GM23338 (cell line): ENCODE data around the gene MYLK. TPM values are rescaled to one million over a fixed set of nuclear protein-coding genes. Genes with fewer than 3 reads are reported as not detected.

Source experiments
- ATAC-seq: fragments of 200-7000 bp; cut with Tn5 transposase; 3 replicates; pipeline ENCODE4 v1.9.1; 2020
- DNase-seq: peaks from one replicate; pipeline ENCODE4 v3.0.0-alpha.2; 2015; ENCODE audit warnings: low spot score
- H2AFZ ChIP-seq: fragments of 200-600 bp; sonication (generic); 2 replicates; pipeline ENCODE4 v1.8.0; 2016; ENCODE audit warnings: antibody characterized with exemption, mild to moderate bottlenecking, moderate library complexity
- H3F3A ChIP-seq: fragments of 200-600 bp; sonication (generic); replicated peaks from 2 replicates; pipeline ENCODE4 v1.8.0; 2017; ENCODE audit warnings: antibody characterized with exemption, mixed run types, low read depth
- H3K27ac ChIP-seq: fragments of 200-600 bp; sonication (generic); 2 replicates; pipeline ENCODE4 v1.6.1; 2016; ENCODE audit warnings: low read depth
- H3K27me3 ChIP-seq: fragments of 200-600 bp; sonication (generic); 2 replicates; pipeline ENCODE4 v1.8.0; 2016; ENCODE audit warnings: mild to moderate bottlenecking, mixed run types, moderate library complexity; ENCODE audit not compliant: insufficient read depth
- H3K36me3 ChIP-seq: fragments of 200-600 bp; sonication (generic); 2 replicates; pipeline ENCODE4 v1.8.0; 2016; ENCODE audit warnings: mild to moderate bottlenecking; ENCODE audit not compliant: insufficient read depth
- H3K4me1 ChIP-seq: fragments of 200-600 bp; sonication (generic); 2 replicates; pipeline ENCODE4 v1.8.0; 2016; ENCODE audit warnings: mild to moderate bottlenecking, moderate library complexity; ENCODE audit not compliant: insufficient read depth
- H3K4me2 ChIP-seq: fragments of 200-600 bp; sonication (generic); 2 replicates; pipeline ENCODE4 v1.7.1; 2017; ENCODE audit warnings: mixed run types
- H3K4me3 ChIP-seq: fragments of 200-600 bp; sonication (generic); 2 replicates; pipeline ENCODE4 v1.6.1; 2016; ENCODE audit warnings: mixed run types
- H3K79me2 ChIP-seq: fragments of 200-600 bp; sonication (generic); replicated peaks from 2 replicates; pipeline ENCODE4 v1.8.0; 2017; ENCODE audit warnings: mild to moderate bottlenecking; ENCODE audit not compliant: insufficient read depth
- H3K9me2 ChIP-seq: fragments of 200-600 bp; sonication (generic); 2 replicates; pipeline ENCODE4 v1.8.0; 2017; ENCODE audit not compliant: insufficient read depth
- H4K20me1 ChIP-seq: fragments of 200-600 bp; sonication (generic); replicated peaks from 2 replicates; pipeline ENCODE4 v1.8.0; 2017; ENCODE audit warnings: mild to moderate bottlenecking; ENCODE audit not compliant: insufficient read depth
- H3K27ac Mint-ChIP-seq: 2 replicates; pipeline ENCODE4 v1.8.0; 2020; ENCODE audit warnings: inconsistent platforms, mild to moderate bottlenecking, moderate library complexity, mixed read lengths
- H3K27me3 Mint-ChIP-seq: 3 replicates; pipeline ENCODE4 v1.8.0; 2022; ENCODE audit warnings: low read depth, mild to moderate bottlenecking, moderate library complexity, mixed read lengths, inconsistent platforms; ENCODE audit not compliant: insufficient read depth, poor library complexity
- H3K36me3 Mint-ChIP-seq: 3 replicates; pipeline ENCODE4 v1.8.0; 2021; ENCODE audit warnings: low read depth, mild to moderate bottlenecking, inconsistent platforms, moderate library complexity, mixed read lengths
- H3K4me1 Mint-ChIP-seq: 3 replicates; pipeline ENCODE4 v1.8.0; 2020; ENCODE audit warnings: mild to moderate bottlenecking, inconsistent platforms, mixed read lengths
- H3K4me3 Mint-ChIP-seq: 3 replicates; pipeline ENCODE4 v1.8.0; 2021; ENCODE audit warnings: moderate library complexity, mild to moderate bottlenecking, inconsistent platforms, mixed read lengths
- H3K9me3 Mint-ChIP-seq: 3 replicates; pipeline ENCODE4 v1.8.0; 2020; ENCODE audit warnings: moderate library complexity, mild to moderate bottlenecking, inconsistent platforms, mixed read lengths
- CREB1 ChIP-seq: fragments of 250-450 bp; sonication (Bioruptor Pico); IDR thresholded peaks from 2 replicates; pipeline ENCODE4 v1.5.0; 2020; ENCODE audit warnings: low read depth, mild to moderate bottlenecking, moderate library complexity
- EZH2 ChIP-seq: fragments of 200-600 bp; sonication (generic); IDR thresholded peaks from one replicate; pipeline ENCODE4 v1.8.0; 2017; ENCODE audit warnings: antibody characterized with exemption, mild to moderate bottlenecking, low read depth; ENCODE audit not compliant: unreplicated experiment
- EZH2phosphoT487 ChIP-seq: fragments of 200-600 bp; sonication (generic); IDR thresholded peaks from one replicate; pipeline ENCODE4 v1.8.1; 2018; ENCODE audit warnings: antibody characterized with exemption; ENCODE audit not compliant: unreplicated experiment
- JUNB ChIP-seq: IDR thresholded peaks from one replicate; pipeline ENCODE4 v1.6.1; 2016; ENCODE audit warnings: antibody characterized with exemption; ENCODE audit not compliant: unreplicated experiment
- NANOG ChIP-seq: IDR thresholded peaks from 2 replicates; pipeline ENCODE4 v1.6.1; 2016; ENCODE audit warnings: antibody characterized with exemption, borderline replicate concordance
- POLR2AphosphoS5 ChIP-seq: IDR thresholded peaks from 2 replicates; pipeline ENCODE4 v1.6.1; 2016; ENCODE audit warnings: antibody characterized with exemption, low read depth
- STAT1 ChIP-seq: IDR thresholded peaks from one replicate; pipeline ENCODE4 v1.6.1; 2016; ENCODE audit warnings: antibody characterized with exemption; ENCODE audit not compliant: unreplicated experiment
- ZNF114 ChIP-seq: fragments of 250-450 bp; sonication (Bioruptor Pico); IDR thresholded peaks from 2 replicates; pipeline ENCODE4 v1.5.0; 2020; ENCODE audit warnings: mild to moderate bottlenecking, moderate library complexity
- ZNF331 ChIP-seq: fragments of 250-450 bp; sonication (Bioruptor Pico); IDR thresholded peaks from 2 replicates; pipeline ENCODE4 v1.5.0; 2020; ENCODE audit warnings: low read depth, mild to moderate bottlenecking, moderate library complexity
- polyA plus RNA-seq: library from polyadenylated mRNA; unstranded; fragments of >200 nt; fragmentation: Nextera tagmentation; extraction: Ambion mirVana; gene quantifications from 2 replicates; pipeline ENCODE4 v1.2.1, GENCODE V29; 2016
- total RNA-seq: library from RNA; depleted of rRNA; stranded (reverse); fragments of >200 nt; shearing (Covaris generic); gene quantifications from 2 replicates; pipeline ENCODE4 v1.2.3, GENCODE V29; 2014
- TF ChIP-seq, protein P1 (sequence below): IDR thresholded peaks from one replicate; pipeline ENCODE4 v1.6.1; 2018; ENCODE audit warnings: antibody characterized with exemption; ENCODE audit not compliant: unreplicated experiment
- TF ChIP-seq, protein P2 (sequence below): IDR thresholded peaks from 2 replicates; pipeline ENCODE4 v1.6.1; 2016; ENCODE audit warnings: antibody characterized with exemption
- TF ChIP-seq, protein P3 (sequence below), 2 experiments: fragments of 200-600 bp in 1 of 2; sonication (generic) in 1 of 2; conservative IDR thresholded peaks; 2 replicates each; pipeline versions ENCODE4 v1.5.1 to v1.6.1; 2016 to 2017; ENCODE audit warnings: antibody characterized with exemption in 2 of 2, low read depth in 2 of 2, mild to moderate bottlenecking in 2 of 2, moderate library complexity in 1 of 2
- TF ChIP-seq, protein P4 (sequence below): fragments of 250-450 bp; sonication (Bioruptor Pico); IDR thresholded peaks from 2 replicates; pipeline ENCODE4 v1.5.0; 2020; ENCODE audit warnings: mild to moderate bottlenecking, moderate library complexity

MYLK gene
- total and polyA plus RNA-seq, 2 experiments from 2014 or later: 11.5 to 17.9 TPM

DNA sequence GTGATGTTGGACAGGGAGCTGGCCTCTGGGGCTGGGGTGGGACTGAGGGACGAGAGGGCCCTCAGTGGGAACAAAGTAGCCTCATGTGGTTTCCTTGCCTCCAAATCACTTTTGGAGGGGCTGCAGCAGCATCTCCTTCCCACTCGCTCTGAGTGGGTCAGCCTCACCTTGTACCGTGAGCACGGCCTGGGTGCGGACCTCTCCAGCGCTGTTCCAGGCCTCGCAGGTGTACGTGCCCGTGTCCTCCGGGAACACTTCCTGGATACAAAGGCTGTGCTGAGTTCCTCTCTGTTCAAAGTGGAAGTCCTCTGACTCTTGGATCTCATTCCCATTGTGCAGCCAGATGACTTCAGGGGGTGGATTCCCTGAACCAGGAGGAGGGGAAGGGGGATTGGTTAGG lies 175.6 kb downstream of the MYLK start:
- H3K4me3 Mint-ChIP-seq: no peak overlapping the region
- H3K27me3 ChIP-seq: no peaks in the 10 kb centered on the region
- H3K27ac Mint-ChIP-seq: no peak overlapping the region
- H3K9me2 ChIP-seq: no peaks in the 10 kb centered on the region
- H3K4me1 Mint-ChIP-seq: peaks cover 14% of the 10 kb centered on the region; the same call in 2 of the 3 replicates
- DNase-seq: no peak
- no peak overlapping the region for H3K4me2 ChIP-seq
- H2AFZ ChIP-seq: no peak overlapping the region
- peaks cover 2% of the 10 kb centered on the region for H3K27me3 Mint-ChIP-seq
- H3K36me3 ChIP-seq: no peaks in the 10 kb centered on the region
- H4K20me1 ChIP-seq: no peaks in the 10 kb centered on the region
- TF ChIP-seq POLR2AphosphoS5 (no peak), ZNF331 (CRISPR knock-in tag) (no peak), NANOG (no peak), EZH2 (no peak), CREB1 (CRISPR knock-in tag) (no peak), JUNB (no peak), ZNF114 (no peak), STAT1 (no peak), EZH2phosphoT487 (no peak)
- TF ChIP-seq, protein P1, sequence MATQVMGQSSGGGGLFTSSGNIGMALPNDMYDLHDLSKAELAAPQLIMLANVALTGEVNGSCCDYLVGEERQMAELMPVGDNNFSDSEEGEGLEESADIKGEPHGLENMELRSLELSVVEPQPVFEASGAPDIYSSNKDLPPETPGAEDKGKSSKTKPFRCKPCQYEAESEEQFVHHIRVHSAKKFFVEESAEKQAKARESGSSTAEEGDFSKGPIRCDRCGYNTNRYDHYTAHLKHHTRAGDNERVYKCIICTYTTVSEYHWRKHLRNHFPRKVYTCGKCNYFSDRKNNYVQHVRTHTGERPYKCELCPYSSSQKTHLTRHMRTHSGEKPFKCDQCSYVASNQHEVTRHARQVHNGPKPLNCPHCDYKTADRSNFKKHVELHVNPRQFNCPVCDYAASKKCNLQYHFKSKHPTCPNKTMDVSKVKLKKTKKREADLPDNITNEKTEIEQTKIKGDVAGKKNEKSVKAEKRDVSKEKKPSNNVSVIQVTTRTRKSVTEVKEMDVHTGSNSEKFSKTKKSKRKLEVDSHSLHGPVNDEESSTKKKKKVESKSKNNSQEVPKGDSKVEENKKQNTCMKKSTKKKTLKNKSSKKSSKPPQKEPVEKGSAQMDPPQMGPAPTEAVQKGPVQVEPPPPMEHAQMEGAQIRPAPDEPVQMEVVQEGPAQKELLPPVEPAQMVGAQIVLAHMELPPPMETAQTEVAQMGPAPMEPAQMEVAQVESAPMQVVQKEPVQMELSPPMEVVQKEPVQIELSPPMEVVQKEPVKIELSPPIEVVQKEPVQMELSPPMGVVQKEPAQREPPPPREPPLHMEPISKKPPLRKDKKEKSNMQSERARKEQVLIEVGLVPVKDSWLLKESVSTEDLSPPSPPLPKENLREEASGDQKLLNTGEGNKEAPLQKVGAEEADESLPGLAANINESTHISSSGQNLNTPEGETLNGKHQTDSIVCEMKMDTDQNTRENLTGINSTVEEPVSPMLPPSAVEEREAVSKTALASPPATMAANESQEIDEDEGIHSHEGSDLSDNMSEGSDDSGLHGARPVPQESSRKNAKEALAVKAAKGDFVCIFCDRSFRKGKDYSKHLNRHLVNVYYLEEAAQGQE: no peak
- TF ChIP-seq, protein P2, sequence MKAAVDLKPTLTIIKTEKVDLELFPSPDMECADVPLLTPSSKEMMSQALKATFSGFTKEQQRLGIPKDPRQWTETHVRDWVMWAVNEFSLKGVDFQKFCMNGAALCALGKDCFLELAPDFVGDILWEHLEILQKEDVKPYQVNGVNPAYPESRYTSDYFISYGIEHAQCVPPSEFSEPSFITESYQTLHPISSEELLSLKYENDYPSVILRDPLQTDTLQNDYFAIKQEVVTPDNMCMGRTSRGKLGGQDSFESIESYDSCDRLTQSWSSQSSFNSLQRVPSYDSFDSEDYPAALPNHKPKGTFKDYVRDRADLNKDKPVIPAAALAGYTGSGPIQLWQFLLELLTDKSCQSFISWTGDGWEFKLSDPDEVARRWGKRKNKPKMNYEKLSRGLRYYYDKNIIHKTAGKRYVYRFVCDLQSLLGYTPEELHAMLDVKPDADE: no peak
- TF ChIP-seq, protein P3, sequence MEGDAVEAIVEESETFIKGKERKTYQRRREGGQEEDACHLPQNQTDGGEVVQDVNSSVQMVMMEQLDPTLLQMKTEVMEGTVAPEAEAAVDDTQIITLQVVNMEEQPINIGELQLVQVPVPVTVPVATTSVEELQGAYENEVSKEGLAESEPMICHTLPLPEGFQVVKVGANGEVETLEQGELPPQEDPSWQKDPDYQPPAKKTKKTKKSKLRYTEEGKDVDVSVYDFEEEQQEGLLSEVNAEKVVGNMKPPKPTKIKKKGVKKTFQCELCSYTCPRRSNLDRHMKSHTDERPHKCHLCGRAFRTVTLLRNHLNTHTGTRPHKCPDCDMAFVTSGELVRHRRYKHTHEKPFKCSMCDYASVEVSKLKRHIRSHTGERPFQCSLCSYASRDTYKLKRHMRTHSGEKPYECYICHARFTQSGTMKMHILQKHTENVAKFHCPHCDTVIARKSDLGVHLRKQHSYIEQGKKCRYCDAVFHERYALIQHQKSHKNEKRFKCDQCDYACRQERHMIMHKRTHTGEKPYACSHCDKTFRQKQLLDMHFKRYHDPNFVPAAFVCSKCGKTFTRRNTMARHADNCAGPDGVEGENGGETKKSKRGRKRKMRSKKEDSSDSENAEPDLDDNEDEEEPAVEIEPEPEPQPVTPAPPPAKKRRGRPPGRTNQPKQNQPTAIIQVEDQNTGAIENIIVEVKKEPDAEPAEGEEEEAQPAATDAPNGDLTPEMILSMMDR (conservative IDR thresholded peaks at IDR 0.05; ENCODE audit: low read depth in 2 of 2): no peak
- TF ChIP-seq, protein P4, sequence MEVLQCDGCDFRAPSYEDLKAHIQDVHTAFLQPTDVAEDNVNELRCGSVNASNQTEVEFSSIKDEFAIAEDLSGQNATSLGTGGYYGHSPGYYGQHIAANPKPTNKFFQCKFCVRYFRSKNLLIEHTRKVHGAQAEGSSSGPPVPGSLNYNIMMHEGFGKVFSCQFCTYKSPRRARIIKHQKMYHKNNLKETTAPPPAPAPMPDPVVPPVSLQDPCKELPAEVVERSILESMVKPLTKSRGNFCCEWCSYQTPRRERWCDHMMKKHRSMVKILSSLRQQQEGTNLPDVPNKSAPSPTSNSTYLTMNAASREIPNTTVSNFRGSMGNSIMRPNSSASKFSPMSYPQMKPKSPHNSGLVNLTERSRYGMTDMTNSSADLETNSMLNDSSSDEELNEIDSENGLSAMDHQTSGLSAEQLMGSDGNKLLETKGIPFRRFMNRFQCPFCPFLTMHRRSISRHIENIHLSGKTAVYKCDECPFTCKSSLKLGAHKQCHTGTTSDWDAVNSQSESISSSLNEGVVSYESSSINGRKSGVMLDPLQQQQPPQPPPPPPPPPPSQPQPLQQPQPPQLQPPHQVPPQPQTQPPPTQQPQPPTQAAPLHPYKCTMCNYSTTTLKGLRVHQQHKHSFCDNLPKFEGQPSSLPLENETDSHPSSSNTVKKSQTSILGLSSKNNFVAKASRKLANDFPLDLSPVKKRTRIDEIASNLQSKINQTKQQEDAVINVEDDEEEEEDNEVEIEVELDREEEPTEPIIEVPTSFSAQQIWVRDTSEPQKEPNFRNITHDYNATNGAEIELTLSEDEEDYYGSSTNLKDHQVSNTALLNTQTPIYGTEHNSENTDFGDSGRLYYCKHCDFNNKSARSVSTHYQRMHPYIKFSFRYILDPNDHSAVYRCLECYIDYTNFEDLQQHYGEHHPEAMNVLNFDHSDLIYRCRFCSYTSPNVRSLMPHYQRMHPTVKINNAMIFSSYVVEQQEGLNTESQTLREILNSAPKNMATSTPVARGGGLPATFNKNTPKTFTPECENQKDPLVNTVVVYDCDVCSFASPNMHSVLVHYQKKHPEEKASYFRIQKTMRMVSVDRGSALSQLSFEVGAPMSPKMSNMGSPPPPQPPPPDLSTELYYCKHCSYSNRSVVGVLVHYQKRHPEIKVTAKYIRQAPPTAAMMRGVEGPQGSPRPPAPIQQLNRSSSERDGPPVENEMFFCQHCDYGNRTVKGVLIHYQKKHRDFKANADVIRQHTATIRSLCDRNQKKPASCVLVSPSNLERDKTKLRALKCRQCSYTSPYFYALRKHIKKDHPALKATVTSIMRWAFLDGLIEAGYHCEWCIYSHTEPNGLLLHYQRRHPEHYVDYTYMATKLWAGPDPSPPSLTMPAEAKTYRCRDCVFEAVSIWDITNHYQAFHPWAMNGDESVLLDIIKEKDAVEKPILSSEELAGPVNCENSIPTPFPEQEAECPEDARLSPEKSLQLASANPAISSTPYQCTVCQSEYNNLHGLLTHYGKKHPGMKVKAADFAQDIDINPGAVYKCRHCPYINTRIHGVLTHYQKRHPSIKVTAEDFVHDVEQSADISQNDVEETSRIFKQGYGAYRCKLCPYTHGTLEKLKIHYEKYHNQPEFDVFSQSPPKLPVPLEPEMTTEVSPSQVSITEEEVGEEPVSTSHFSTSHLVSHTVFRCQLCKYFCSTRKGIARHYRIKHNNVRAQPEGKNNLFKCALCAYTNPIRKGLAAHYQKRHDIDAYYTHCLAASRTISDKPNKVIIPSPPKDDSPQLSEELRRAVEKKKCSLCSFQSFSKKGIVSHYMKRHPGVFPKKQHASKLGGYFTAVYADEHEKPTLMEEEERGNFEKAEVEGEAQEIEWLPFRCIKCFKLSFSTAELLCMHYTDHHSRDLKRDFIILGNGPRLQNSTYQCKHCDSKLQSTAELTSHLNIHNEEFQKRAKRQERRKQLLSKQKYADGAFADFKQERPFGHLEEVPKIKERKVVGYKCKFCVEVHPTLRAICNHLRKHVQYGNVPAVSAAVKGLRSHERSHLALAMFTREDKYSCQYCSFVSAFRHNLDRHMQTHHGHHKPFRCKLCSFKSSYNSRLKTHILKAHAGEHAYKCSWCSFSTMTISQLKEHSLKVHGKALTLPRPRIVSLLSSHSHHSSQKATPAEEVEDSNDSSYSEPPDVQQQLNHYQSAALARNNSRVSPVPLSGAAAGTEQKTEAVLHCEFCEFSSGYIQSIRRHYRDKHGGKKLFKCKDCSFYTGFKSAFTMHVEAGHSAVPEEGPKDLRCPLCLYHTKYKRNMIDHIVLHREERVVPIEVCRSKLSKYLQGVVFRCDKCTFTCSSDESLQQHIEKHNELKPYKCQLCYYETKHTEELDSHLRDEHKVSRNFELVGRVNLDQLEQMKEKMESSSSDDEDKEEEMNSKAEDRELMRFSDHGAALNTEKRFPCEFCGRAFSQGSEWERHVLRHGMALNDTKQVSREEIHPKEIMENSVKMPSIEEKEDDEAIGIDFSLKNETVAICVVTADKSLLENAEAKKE (CRISPR knock-in tag): no peak
- H3K27ac ChIP-seq: no peak overlapping the region
- no peaks in the 10 kb centered on the region for H3K9me3 Mint-ChIP-seq
- no peak for ATAC-seq
- no peaks in the 10 kb centered on the region for H3K79me2 ChIP-seq
- H3F3A ChIP-seq: no peaks in the 10 kb centered on the region
- no peak overlapping the region for H3K4me3 ChIP-seq
- 0 out of 3 replicates have a peak, but pooled peaks cover 5% of the 10 kb centered on the region for H3K36me3 Mint-ChIP-seq
- no peaks in the 10 kb centered on the region for H3K4me1 ChIP-seq
